ENCODE measurements around the gene ABL2.
"Not testable (repeated sequence)": the region's sequence is repeated elsewhere in the genome, so short reads cannot be mapped to it uniquely, and the experiment has no call there.

Gene ABL2

GRCh38 chr1:179229214-179230140 lies at the start of gene ABL2:
ABL2 (minus strand) TSS chr1:179229677; CDS start chr1:179229397, 280 bp downstream.
- DNase-seq (ENCODE audit: low read depth, low spot score) = no peak

- DNase-seq (ENCODE audit: low read depth, low spot score) = no peak
Observed at GRCh38 chr1:179278920-179279319, 49.4 kb upstream of the ABL2 start.

GRCh38 chr1:179274424-179274823 lies 44.9 kb upstream of the ABL2 start:
- DNase-seq (ENCODE audit: low read depth, low spot score) = not testable (repeated sequence)

DNA sequence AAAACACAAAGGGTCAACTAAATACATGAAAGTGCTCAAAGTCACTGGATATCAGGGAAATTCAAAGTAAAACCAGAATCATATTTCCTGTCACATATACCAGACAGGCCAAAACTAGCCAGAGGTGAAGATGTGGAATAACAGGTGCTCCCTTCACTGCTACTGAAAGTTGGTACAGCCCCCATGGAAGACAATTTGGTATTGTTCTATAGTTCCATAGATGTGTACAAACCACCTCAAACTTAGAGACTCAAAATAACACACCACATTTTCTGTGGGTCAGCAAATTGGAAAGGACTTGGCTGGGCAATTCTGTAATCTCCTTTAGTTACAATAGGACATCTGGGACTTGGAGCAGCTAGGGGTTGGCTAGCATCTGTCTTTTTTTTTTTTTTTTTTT lies 39.6 kb upstream of the ABL2 start:
- DNase-seq (ENCODE audit: low read depth, low spot score) = no peak

DNA sequence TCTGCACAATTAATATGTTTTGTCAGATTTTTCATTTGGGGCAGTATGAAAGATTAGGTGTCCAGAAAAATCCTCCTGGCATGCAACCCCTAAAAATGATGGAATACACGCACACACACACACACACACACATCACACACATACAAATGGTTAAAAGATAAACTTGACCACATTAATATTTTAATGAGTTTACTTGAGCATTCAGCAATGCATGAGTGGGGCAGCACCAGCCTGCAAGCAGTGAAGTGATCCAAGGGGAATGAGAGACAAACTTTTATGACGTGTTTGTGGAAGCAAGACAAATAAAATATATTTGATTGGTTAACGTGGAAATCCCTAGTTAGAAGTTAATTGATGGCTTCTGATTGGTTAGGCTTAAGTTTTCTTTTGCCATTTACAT lies 35.0 kb upstream of the ABL2 start:
- DNase-seq (ENCODE audit: low read depth, low spot score) = no peak

DNA sequence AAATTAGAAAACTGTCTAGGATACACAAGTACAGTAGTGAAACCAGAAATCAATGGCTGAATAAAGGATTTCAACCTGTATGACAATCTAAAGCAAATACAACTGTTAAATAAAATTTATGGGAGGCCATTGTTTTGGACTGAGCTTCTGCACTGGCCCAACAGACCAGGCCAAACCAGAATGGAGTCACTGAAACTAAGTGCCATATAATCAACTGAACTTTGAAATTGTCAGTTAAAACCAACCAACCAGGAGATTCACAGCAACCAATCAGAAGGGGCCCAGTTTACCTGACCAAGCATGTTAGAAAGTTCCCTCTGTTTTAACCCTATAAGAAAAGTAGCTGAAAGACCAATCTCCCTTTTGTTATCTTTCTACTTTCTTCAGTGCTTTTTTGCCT lies 33.6 kb upstream of the ABL2 start:
- no peak for DNase-seq (ENCODE audit: low read depth, low spot score)

DNA sequence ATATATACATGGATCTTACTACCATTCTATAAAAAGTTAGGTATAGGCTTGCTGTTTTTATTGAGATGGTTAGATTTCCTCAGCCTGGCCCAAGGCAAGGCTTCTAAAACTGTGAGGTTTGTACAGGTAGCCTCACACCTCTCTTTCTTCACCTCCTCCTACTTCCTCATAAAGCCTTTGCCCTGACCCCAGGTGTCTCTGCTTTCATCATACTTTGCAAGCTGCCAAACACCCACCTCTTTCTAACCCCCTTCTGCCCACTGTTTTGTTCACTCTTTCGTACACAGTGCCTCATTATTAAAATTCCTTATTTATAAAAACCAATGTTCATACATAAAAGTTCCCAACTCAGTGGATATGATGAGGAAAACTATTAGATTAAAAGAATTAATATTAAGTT lies 32.7 kb upstream of the ABL2 start:
- DNase-seq (ENCODE audit: low read depth, low spot score) = no peak

- no peak for DNase-seq (ENCODE audit: low read depth, low spot score)
Observed at GRCh38 chr1:179253286-179253972, 24.0 kb upstream of the ABL2 start.

DNA sequence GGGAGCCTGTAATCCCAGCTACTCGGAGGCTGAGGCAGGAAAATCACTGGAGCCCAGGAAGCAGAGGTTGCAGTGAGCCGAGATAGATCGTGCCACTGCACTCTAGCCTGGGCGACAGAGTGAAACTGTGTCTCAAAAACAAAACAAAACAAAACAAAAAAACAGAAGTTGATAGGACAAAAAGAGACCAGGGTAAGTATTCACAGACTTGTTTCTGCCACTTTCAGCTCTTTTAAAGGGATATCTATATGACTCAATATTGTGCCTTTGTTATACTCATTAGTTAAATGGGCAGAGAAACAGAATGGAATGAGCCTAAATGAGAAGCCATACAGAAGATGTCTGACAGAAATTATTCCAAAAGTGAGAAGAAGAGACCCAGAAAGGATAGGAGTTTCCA lies 23.1 kb upstream of the ABL2 start:
- DNase-seq (ENCODE audit: low read depth, low spot score) = no peak

DNA sequence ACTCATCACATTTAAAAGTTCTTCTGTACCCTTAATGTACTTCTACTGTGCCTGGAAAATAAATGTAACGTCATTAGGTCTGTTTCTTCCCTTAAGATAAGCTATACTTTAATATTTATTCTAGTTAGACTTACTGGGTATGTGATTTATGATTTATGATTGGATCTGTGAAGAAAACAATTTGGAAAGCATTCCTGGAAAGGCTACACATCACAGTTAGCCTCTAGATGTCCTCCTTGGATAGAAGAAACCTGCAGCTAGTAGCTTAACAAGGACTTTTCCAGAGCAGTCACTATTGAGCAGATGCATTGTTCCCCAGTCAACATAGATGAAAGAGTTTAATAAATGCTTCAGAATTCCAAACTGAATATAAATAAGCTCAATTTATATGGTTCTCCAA lies 22.2 kb upstream of the ABL2 start:
- no peak for DNase-seq (ENCODE audit: low read depth, low spot score)

DNA sequence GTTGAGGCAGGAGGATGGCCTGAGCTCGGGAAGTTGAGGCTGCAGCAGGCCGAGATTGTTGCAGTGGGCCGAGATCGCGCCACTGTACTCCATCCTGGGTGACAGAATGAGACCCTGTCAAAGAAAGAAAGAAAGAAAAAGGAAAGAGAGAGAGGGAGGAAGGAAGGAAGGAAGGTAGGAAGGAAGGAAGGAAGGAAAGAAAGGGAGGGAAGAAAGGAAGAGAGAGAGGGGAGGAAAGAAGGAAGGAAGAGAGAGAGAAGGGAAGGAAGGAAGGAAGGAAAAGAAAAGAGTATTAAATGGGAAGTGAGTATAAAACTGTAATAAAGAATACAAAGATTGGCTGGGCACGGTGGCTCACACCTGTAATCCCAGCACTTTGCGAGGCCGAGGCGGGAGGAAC lies 18.4 kb upstream of the ABL2 start:
- no peak for DNase-seq (ENCODE audit: low read depth, low spot score)

DNA sequence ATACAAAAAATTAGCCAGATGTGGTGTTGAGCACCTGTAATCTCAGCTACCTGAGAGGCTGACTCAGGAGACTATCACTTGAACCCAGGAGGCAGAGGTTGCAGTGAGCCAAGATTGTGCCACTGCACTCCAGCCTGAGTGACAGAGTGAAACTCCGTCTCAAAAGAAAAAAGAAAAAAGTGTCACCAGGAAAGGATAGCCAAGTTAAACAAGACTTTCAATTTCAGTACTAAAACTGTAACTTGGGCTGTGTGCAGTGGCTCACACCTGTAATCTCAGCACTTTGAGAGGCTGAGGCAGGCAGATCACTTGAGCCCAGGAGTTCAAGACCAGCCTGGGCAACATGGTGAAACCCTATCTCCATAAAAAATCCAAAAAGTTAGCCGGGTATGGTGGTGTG lies 15.9 kb upstream of the ABL2 start:
- not testable (repeated sequence) for DNase-seq (ENCODE audit: low read depth, low spot score)

- no peak for DNase-seq (ENCODE audit: low read depth, low spot score)
Observed at GRCh38 chr1:179241530-179242097, 12.1 kb upstream of the ABL2 start.

- no peak for DNase-seq (ENCODE audit: low read depth, low spot score)
Observed at GRCh38 chr1:179237222-179237621, 7.7 kb upstream of the ABL2 start.

GRCh38 chr1:179234863-179235262 lies 5.4 kb upstream of the ABL2 start:
- DNase-seq (ENCODE audit: low read depth, low spot score) = no peak

DNA sequence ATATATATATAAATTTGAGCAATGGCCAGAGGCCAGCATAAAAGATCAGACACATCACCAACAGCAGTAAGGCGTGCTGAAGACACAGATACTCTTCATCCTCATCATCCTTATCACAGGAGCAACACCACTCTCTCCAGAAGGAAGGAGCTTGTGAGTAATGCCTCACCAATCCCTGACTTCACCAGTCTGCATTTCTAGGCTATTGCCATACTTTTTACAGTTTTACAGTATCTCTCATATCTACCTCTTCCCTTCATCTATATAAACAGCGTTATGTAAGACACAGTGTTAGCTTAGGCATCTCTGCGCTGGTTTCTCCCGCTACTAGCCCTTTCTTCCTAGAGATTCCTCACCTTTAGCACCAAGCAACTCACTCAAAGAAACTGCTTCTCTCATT lies 2.4 kb upstream of the ABL2 start:
- no peak for DNase-seq (ENCODE audit: low read depth, low spot score)

GRCh38 chr1:179230721-179231120 lies 1.2 kb upstream of the ABL2 start:
- DNase-seq (ENCODE audit: low read depth, low spot score) = no peak

- DNase-seq (ENCODE audit: low read depth, low spot score) = no peak
Observed at GRCh38 chr1:179230251-179230650, 774 bp upstream of the ABL2 start.

DNA sequence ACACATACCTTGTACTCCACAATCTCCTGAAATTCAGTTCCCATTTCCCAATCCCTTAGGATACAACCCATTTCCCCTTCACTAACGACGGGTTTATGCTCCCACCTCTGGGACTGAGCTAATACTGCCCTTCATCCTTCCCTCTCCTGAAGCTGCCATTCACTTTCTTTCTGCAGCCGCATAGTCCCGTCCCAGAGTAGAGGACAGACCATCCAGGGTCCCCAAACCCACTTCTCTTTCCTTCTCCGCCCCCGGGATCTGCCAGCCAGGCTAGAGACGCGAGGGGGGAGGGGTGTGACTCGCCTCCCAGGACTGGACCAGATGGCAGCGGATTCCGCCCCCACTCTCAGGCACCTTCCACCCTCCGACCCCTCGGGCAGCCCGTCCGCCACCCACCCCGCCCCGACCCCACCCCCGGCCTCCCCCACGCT lies 679 bp downstream of the ABL2 start:
- no peak for DNase-seq (ENCODE audit: low read depth, low spot score)

GRCh38 chr1:179226738-179227137 lies 2.7 kb downstream of the ABL2 start:
- no peak for DNase-seq (ENCODE audit: low read depth, low spot score)

GRCh38 chr1:179224466-179224865 lies 5.0 kb downstream of the ABL2 start:
- DNase-seq (ENCODE audit: low read depth, low spot score) = not testable (repeated sequence)

DNA sequence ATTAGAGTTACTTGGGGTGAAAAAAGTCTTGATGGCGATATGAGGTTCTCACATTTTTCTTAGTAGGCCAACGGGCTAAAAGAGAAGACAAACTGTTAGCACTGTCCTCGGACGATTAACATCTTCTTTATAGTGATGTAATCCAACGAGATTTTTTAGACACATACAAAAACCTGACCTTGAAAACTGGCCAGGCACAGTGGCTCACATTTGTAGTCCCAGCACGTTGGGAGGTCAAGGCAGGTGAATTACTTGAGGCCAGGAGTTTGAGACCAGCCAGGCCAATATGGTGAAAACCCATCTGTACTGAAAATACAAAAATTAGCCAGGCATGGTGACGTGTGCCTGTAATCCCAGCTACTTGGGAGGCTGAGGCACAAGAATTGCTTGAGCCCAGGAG lies 8.4 kb downstream of the ABL2 start:
- not testable (repeated sequence) for DNase-seq (ENCODE audit: low read depth, low spot score)

Data from iPS DF 19.7 (cell line).